HCT116 (cell line): Measurements from ENCODE around the gene DDX27. TPM values are rescaled to one million over a fixed set of nuclear protein-coding genes. Genes with fewer than 3 reads are reported as not detected.

Source experiments
- ATAC-seq: fragments of 200-7000 bp; cut with Tn5 transposase; 2 replicates; pipeline ENCODE4 v1.9.1; 2020; ENCODE audit warnings: mild to moderate bottlenecking, moderate library complexity
- BruUV-seq: library from RNA; stranded (reverse); fragments of 400-500 nt; replicated peaks from 2 replicates; lab custom pipeline; 2021; lab: Mats Ljungman, UMichigan
- CTCF ChIA-PET: fragments of 300-600 bp; sonication (Branson Sonifier 250); formaldehyde crosslinking; loops from one replicate; lab custom pipeline; 2021; ENCODE audit warnings: antibody characterized with exemption; lab: Charles Lee
- POLR2A ChIA-PET: fragments of 300-600, 350-600 bp; sonication (Branson Sonifier 250); formaldehyde crosslinking; loops from one replicate; lab custom pipeline; 2021; ENCODE audit warnings: antibody characterized with exemption; lab: Charles Lee
- RAD21 ChIA-PET, 2 experiments: fragments of 300-600 bp; sonication (Branson Sonifier 250); formaldehyde crosslinking; loops; one replicate each; lab custom pipeline; 2023; ENCODE audit warnings: low total read pairs in 2 of 2; ENCODE audit not compliant: uncharacterized antibody in 2 of 2, unreplicated experiment in 2 of 2, low non-redundant PET in 1 of 2; lab: Charles Lee
- DNase-seq: peaks from one replicate; pipeline ENCODE4 v3.0.0-alpha.2; 2010; ENCODE audit warnings: low read depth, low spot score
- H2AFZ ChIP-seq: fragments of 200-600 bp; shearing (Covaris generic), sonication (generic); 2 replicates; pipeline ENCODE4 v1.6.1; 2017; ENCODE audit warnings: low read depth, mixed run types, mixed read lengths, antibody characterized with exemption, low read length; ENCODE audit not compliant: poor library complexity, severe bottlenecking
- H3K27ac ChIP-seq: 2 replicates; pipeline ENCODE4 v1.5.1; 2012; ENCODE audit warnings: low read depth, low read length
- H3K27me3 ChIP-seq: fragments of 200-600 bp; sonication (generic); 2 replicates; pipeline ENCODE4 v1.6.1; 2016; ENCODE audit warnings: mixed run types, low read length, mixed read lengths; ENCODE audit not compliant: insufficient read depth
- H3K36me3 ChIP-seq, 2 experiments: fragments of 200-500 bp in 1 of 2; fragments of 200-600 bp in 1 of 2; sonication (Bioruptor generic) in 1 of 2; sonication (generic) in 1 of 2; 2 replicates each; pipeline versions ENCODE4 v1.5.1 to v1.6.1; 2014 to 2016; ENCODE audit warnings: low read length in 2 of 2, inconsistent platforms in 1 of 2, mixed read lengths in 1 of 2, mixed run types in 1 of 2; ENCODE audit not compliant: insufficient read depth in 2 of 2, control insufficient read depth in 1 of 2
- H3K4me1 ChIP-seq, 2 experiments: fragments of 200-600 bp in 1 of 2; sonication (generic) in 1 of 2; 2 replicates each; pipeline versions ENCODE4 v1.5.1 to v1.6.1; 2012 to 2017; ENCODE audit warnings: low read length in 2 of 2, inconsistent platforms in 1 of 2, mild to moderate bottlenecking in 1 of 2, mixed read lengths in 1 of 2, mixed run types in 1 of 2, moderate library complexity in 1 of 2; ENCODE audit not compliant: insufficient read depth in 2 of 2, control insufficient read depth in 1 of 2
- H3K4me2 ChIP-seq: fragments of 200-600 bp; sonication (generic); 2 replicates; pipeline ENCODE4 v1.6.1; 2017; ENCODE audit warnings: mixed run types, low read length, mixed read lengths
- H3K4me3 ChIP-seq, 2 experiments: fragments of 200-600 bp in 1 of 2; sonication (generic) in 1 of 2; replicated peaks in 1 of 2; 2 replicates each; pipeline ENCODE4 v1.5.1; 2011 to 2016; ENCODE audit warnings: low read length in 2 of 2, control low read depth in 1 of 2, low read depth in 1 of 2, mild to moderate bottlenecking in 1 of 2, mixed read lengths in 1 of 2, mixed run types in 1 of 2
- H3K79me2 ChIP-seq: fragments of 200-600 bp; sonication (generic); 2 replicates; pipeline ENCODE4 v1.6.1; 2017; ENCODE audit warnings: mild to moderate bottlenecking, mixed run types, low read length, moderate library complexity, mixed read lengths; ENCODE audit not compliant: insufficient read depth
- H3K9ac ChIP-seq: fragments of 200-600 bp; sonication (generic); 2 replicates; pipeline ENCODE4 v1.6.1; 2016; ENCODE audit warnings: low read length, mixed read lengths
- H3K9me2 ChIP-seq: fragments of 200-600 bp; sonication (generic), shearing (Covaris generic); 2 replicates; pipeline ENCODE4 v1.6.1; 2017; ENCODE audit warnings: mixed run types, mild to moderate bottlenecking, moderate library complexity; ENCODE audit not compliant: insufficient read depth
- H3K9me3 ChIP-seq, 2 experiments: fragments of 200-500 bp in 1 of 2; fragments of 200-600 bp in 1 of 2; sonication (Bioruptor generic) in 1 of 2; sonication (generic) in 1 of 2; 2 replicates each; pipeline ENCODE4 v1.6.1; 2014 to 2017; ENCODE audit warnings: low read length in 2 of 2, mixed read lengths in 2 of 2, inconsistent platforms in 1 of 2, low read depth in 1 of 2, mild to moderate bottlenecking in 1 of 2, mixed run types in 1 of 2, moderate library complexity in 1 of 2; ENCODE audit not compliant: control insufficient read depth in 1 of 2, insufficient read depth in 1 of 2
- H4K20me1 ChIP-seq: fragments of 200-600 bp; sonication (generic), shearing (Covaris generic); 2 replicates; pipeline ENCODE4 v1.6.1; 2017; ENCODE audit warnings: mixed run types, mild to moderate bottlenecking, moderate library complexity; ENCODE audit not compliant: insufficient read depth
- CEBPB ChIP-seq: IDR thresholded peaks from 2 replicates; pipeline ENCODE4 v1.6.1; 2012; ENCODE audit warnings: low read depth
- EGR1 ChIP-seq: IDR thresholded peaks from 2 replicates; pipeline ENCODE4 v1.6.1; 2012; ENCODE audit warnings: low read depth
- ELF1 ChIP-seq: IDR thresholded peaks from 2 replicates; pipeline ENCODE4 v1.6.1; 2012; ENCODE audit warnings: low read depth, borderline replicate concordance
- EZH2 ChIP-seq: fragments of 200-600 bp; sonication (generic); IDR thresholded peaks from 2 replicates; pipeline ENCODE4 v1.6.1; 2017; ENCODE audit warnings: antibody characterized with exemption, mixed run types
- EZH2phosphoT487 ChIP-seq: fragments of 200-600 bp; IDR thresholded peaks from 2 replicates; pipeline ENCODE4 v1.6.1; 2018; ENCODE audit warnings: antibody characterized with exemption, borderline replicate concordance
- FOSL1 ChIP-seq: IDR thresholded peaks from 2 replicates; pipeline ENCODE4 v1.6.1; 2012; ENCODE audit warnings: low read depth
- POLR2AphosphoS5 ChIP-seq: IDR thresholded peaks from 2 replicates; pipeline ENCODE4 v1.6.1; 2011; ENCODE audit warnings: mild to moderate bottlenecking, low read depth, low read length, moderate library complexity
- SP1 ChIP-seq: IDR thresholded peaks from 2 replicates; pipeline ENCODE4 v1.6.1; 2012; ENCODE audit warnings: low read depth
- SRF ChIP-seq: IDR thresholded peaks from 2 replicates; pipeline ENCODE4 v1.6.1; 2012; ENCODE audit warnings: low read depth
- TCF7L2 ChIP-seq: IDR thresholded peaks from 2 replicates; pipeline ENCODE4 v1.7.0; 2011; ENCODE audit warnings: borderline replicate concordance, inconsistent platforms; ENCODE audit not compliant: insufficient read depth, insufficient read length; ENCODE audit errors: extremely low read depth
- ZFX ChIP-seq: fragments of 450-650 bp; IDR thresholded peaks from 2 replicates; pipeline ENCODE4 v1.6.1; 2017
- ZNF274 ChIP-seq: fragments of 200-500 bp; sonication (Bioruptor generic); IDR thresholded peaks from 2 replicates; pipeline ENCODE4 v1.6.1; 2014; ENCODE audit warnings: mild to moderate bottlenecking, low read depth, low read length, inconsistent platforms
- intact Hi-C: fragments of 100-400 bp; cut with micrococcal nuclease; formaldehyde crosslinking; loops from 2 replicates; pipeline ENCODE4 v1.10.0; 2022
- total RNA-seq: library from RNA; stranded (reverse); gene quantifications from one replicate; pipeline ENCODE4 v1.2.1, GENCODE V29; 2021; ENCODE audit not compliant: unreplicated experiment
- TF ChIP-seq, protein P1 (sequence below): IDR thresholded peaks from 2 replicates; pipeline ENCODE4 v1.6.1; 2012
- TF ChIP-seq, protein P2 (sequence below): IDR thresholded peaks from 2 replicates; pipeline ENCODE4 v1.6.1; 2012; ENCODE audit warnings: low read depth
- TF ChIP-seq, protein P3 (sequence below): IDR thresholded peaks from 2 replicates; pipeline ENCODE4 v1.6.1; 2012
- TF ChIP-seq, protein P4 (sequence below), 3 experiments: fragments of 200-600 bp in 1 of 3; sonication (generic) in 1 of 3; IDR thresholded peaks in 2 of 3; conservative IDR thresholded peaks in 1 of 3; 2 replicates each; pipeline ENCODE4 v1.5.1; 2012 to 2017; ENCODE audit warnings: low read depth in 2 of 3, low read length in 2 of 3, antibody characterized with exemption in 1 of 3, borderline replicate concordance in 1 of 3, control low read depth in 1 of 3, mild to moderate bottlenecking in 1 of 3, mixed read lengths in 1 of 3, mixed run types in 1 of 3, moderate library complexity in 1 of 3; ENCODE audit not compliant: insufficient read depth in 1 of 3

DDX27 gene
- total RNA-seq, 1 experiment from 2014 or later = 32.1 TPM

DNA sequence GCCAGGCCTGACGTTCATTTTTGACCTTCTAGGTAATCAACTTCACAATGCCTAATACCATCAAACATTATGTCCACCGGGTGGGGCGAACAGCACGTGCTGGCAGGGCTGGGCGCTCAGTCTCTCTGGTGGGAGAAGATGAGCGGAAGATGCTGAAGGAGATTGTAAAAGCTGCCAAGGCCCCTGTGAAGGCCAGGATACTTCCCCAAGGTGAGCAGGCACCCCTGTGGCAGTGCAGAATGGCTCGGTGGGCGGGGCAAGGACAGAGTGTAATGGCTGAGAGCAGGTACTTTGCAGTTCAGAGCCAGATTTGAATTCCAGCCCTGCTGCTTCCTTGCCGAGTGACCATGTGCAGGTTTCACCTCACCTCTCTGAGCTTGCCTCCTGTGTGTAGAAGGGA is 17.1 kb downstream of the DDX27 start:
- ATAC-seq (peak; percentile 47; the same call in 1 of the 2 replicates), DNase-seq (no peak)
- H3K27me3 ChIP-seq = no peaks in the 10 kb centered on the region
- H3K36me3 ChIP-seq = peaks cover 54 to 62% of the 10 kb centered on the region in 2 experiments
- intact Hi-C loops = no loop called here
- no peaks in the 10 kb centered on the region for H3K9me3 ChIP-seq
- ChIA-PET RAD21 (no interaction called here), POLR2A (no interaction called here), CTCF (no interaction called here)
- no peaks in the 10 kb centered on the region for H3K9me2 ChIP-seq
- no peak overlapping the region for H3K4me3 ChIP-seq
- no peaks in the 10 kb centered on the region for H3K79me2 ChIP-seq
- H2AFZ ChIP-seq = no peak overlapping the region
- no peak overlapping the region for H3K27ac ChIP-seq
- H3K4me2 ChIP-seq = no peak overlapping the region
- H3K9ac ChIP-seq = no peak overlapping the region
- no peak for TF ChIP-seq ZFX
- TF ChIP-seq, protein P1, sequence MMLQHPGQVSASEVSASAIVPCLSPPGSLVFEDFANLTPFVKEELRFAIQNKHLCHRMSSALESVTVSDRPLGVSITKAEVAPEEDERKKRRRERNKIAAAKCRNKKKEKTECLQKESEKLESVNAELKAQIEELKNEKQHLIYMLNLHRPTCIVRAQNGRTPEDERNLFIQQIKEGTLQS = no peak
- TF ChIP-seq POLR2AphosphoS5 = no peak
- TF ChIP-seq SP1 = no peak
- no peaks in the 10 kb centered on the region for H4K20me1 ChIP-seq
- no TSS peak for BruUV-seq
- H3K4me1 ChIP-seq = no peaks in the 10 kb centered on the region

DNA sequence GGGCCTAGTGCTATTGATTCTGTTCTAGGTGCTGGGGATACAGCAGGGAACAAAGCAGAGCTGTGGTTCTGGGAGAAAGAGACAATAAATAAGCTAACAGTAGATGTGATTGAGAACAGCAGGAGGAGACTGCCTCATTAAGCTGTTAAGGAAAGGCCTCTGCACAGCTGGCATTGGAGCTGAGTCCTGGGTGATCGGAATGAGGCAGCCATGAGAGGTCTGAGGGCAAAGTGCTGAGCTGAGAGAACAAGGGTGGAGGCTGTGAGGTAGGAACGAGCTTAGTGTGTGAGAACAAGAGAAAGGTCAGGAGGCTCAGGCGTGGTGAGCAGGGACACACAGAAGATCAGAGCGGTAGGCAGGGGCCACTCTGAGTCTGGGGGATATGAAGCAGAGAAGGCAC is 18.3 kb downstream of the DDX27 start:
- no peaks in the 10 kb centered on the region for H3K4me1 ChIP-seq
- DNase-seq (no peak), ATAC-seq (no peak)
- H3K9me3 ChIP-seq = no peaks in the 10 kb centered on the region
- CTCF ChIA-PET = interaction anchor here (1.0 to 1.7 kb wide), 3 partner anchors 9 to 83 kb away, joined by 3 to 7 read pairs (median 3); no protein-coding TSS in a partner anchor
- POLR2A ChIA-PET = interaction anchor here (1.3 kb wide), 1 partner anchor 9 kb away, joined by 3 read pairs; no protein-coding TSS in a partner anchor
- intact Hi-C loops = no loop called here
- RAD21 ChIA-PET = no interaction called here
- H3K27ac ChIP-seq = no peak overlapping the region
- BruUV-seq = no TSS peak
- H4K20me1 ChIP-seq = no peaks in the 10 kb centered on the region
- no peak overlapping the region for H3K9ac ChIP-seq
- H3K4me3 ChIP-seq = no peak overlapping the region
- no peak overlapping the region for H2AFZ ChIP-seq
- no peaks in the 10 kb centered on the region for H3K79me2 ChIP-seq
- peaks cover 54 to 59% of the 10 kb centered on the region in 2 experiments for H3K36me3 ChIP-seq
- no peaks in the 10 kb centered on the region for H3K9me2 ChIP-seq
- H3K4me2 ChIP-seq = no peak overlapping the region
- H3K27me3 ChIP-seq = no peaks in the 10 kb centered on the region
- TF ChIP-seq, protein P2, sequence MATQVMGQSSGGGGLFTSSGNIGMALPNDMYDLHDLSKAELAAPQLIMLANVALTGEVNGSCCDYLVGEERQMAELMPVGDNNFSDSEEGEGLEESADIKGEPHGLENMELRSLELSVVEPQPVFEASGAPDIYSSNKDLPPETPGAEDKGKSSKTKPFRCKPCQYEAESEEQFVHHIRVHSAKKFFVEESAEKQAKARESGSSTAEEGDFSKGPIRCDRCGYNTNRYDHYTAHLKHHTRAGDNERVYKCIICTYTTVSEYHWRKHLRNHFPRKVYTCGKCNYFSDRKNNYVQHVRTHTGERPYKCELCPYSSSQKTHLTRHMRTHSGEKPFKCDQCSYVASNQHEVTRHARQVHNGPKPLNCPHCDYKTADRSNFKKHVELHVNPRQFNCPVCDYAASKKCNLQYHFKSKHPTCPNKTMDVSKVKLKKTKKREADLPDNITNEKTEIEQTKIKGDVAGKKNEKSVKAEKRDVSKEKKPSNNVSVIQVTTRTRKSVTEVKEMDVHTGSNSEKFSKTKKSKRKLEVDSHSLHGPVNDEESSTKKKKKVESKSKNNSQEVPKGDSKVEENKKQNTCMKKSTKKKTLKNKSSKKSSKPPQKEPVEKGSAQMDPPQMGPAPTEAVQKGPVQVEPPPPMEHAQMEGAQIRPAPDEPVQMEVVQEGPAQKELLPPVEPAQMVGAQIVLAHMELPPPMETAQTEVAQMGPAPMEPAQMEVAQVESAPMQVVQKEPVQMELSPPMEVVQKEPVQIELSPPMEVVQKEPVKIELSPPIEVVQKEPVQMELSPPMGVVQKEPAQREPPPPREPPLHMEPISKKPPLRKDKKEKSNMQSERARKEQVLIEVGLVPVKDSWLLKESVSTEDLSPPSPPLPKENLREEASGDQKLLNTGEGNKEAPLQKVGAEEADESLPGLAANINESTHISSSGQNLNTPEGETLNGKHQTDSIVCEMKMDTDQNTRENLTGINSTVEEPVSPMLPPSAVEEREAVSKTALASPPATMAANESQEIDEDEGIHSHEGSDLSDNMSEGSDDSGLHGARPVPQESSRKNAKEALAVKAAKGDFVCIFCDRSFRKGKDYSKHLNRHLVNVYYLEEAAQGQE = no peak
- TF ChIP-seq, protein P3, sequence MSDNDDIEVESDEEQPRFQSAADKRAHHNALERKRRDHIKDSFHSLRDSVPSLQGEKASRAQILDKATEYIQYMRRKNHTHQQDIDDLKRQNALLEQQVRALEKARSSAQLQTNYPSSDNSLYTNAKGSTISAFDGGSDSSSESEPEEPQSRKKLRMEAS = no peak
- TF ChIP-seq FOSL1 (no peak), POLR2AphosphoS5 (no peak), EZH2phosphoT487 (no peak), EZH2 (no peak), CEBPB (no peak), SRF (no peak), TCF7L2 (no peak), EGR1 (no peak), ZNF274 (no peak), ELF1 (no peak)
- TF ChIP-seq, protein P4, sequence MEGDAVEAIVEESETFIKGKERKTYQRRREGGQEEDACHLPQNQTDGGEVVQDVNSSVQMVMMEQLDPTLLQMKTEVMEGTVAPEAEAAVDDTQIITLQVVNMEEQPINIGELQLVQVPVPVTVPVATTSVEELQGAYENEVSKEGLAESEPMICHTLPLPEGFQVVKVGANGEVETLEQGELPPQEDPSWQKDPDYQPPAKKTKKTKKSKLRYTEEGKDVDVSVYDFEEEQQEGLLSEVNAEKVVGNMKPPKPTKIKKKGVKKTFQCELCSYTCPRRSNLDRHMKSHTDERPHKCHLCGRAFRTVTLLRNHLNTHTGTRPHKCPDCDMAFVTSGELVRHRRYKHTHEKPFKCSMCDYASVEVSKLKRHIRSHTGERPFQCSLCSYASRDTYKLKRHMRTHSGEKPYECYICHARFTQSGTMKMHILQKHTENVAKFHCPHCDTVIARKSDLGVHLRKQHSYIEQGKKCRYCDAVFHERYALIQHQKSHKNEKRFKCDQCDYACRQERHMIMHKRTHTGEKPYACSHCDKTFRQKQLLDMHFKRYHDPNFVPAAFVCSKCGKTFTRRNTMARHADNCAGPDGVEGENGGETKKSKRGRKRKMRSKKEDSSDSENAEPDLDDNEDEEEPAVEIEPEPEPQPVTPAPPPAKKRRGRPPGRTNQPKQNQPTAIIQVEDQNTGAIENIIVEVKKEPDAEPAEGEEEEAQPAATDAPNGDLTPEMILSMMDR (IDR thresholded peaks at IDR 0.05 in 2 of 3, conservative IDR thresholded peaks at IDR 0.05 in 1 of 3; ENCODE audit: borderline replicate concordance in 1 of 3, insufficient read depth in 1 of 3, low read depth in 2 of 3, low read length in 2 of 3) = no peak
